Esophagus squamous epithelium (tissue), 4 donors: Measurements from ENCODE around the gene MEF2D.

Experiments
- POLR2A ChIP-seq, 4 donors: fragments of 450-650 bp; IDR thresholded peaks; one replicate each; pipeline ENCODE4 v1.6.1; 2017; ENCODE audit warnings: antibody characterized with exemption in 4 of 4, mild to moderate bottlenecking in 4 of 4, moderate library complexity in 3 of 4
- TF ChIP-seq, protein P1 (sequence below), 6 experiments: fragments of 450-650 bp in 4 of 6; fragments of 200-600 bp in 2 of 6; sonication (generic) in 2 of 6; IDR thresholded peaks; one replicate each; pipeline ENCODE4 v1.5.1; 2016 to 2019; ENCODE audit warnings: antibody characterized with exemption in 6 of 6, mild to moderate bottlenecking in 4 of 6, moderate library complexity in 4 of 6

DNA sequence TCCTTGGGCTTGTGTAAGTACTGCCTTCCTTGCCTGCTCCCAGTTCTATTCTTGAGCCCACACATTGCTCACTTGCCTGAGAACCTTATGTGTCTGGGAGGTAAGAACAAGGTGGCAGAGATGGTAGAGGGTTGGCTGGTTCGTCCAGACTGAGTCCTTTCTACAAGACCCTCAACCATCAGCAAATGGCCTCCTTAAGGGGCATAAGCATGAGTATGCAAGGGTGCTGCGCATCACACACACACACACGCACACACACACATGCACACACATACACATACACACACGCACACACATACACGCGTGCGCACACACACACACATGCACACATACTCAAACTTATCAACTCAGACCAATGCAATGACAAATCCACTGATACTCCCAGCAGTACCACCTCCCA, 74.6 kb downstream of the MEF2D start:
- TF ChIP-seq, protein P1, sequence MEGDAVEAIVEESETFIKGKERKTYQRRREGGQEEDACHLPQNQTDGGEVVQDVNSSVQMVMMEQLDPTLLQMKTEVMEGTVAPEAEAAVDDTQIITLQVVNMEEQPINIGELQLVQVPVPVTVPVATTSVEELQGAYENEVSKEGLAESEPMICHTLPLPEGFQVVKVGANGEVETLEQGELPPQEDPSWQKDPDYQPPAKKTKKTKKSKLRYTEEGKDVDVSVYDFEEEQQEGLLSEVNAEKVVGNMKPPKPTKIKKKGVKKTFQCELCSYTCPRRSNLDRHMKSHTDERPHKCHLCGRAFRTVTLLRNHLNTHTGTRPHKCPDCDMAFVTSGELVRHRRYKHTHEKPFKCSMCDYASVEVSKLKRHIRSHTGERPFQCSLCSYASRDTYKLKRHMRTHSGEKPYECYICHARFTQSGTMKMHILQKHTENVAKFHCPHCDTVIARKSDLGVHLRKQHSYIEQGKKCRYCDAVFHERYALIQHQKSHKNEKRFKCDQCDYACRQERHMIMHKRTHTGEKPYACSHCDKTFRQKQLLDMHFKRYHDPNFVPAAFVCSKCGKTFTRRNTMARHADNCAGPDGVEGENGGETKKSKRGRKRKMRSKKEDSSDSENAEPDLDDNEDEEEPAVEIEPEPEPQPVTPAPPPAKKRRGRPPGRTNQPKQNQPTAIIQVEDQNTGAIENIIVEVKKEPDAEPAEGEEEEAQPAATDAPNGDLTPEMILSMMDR (IDR thresholded peaks at IDR 0.05) = no peak
- TF ChIP-seq POLR2A (IDR thresholded peaks at IDR 0.05) = no peak
